OCI-LY1 (cell line): Measurements from ENCODE around the gene SKOR2.
"Not testable (repeated sequence)": the region's sequence is repeated elsewhere in the genome, so short reads cannot be mapped to it uniquely, and the experiment has no call there.

ENCODE experiments used
- H2AFZ ChIP-seq: fragments of 200-600 bp; sonication (generic), shearing (Covaris generic); 2 replicates; pipeline ENCODE4 v1.6.0; 2014; ENCODE audit warnings: antibody characterized with exemption, mild to moderate bottlenecking, low read length
- H3F3A ChIP-seq: fragments of 200-600 bp; sonication (generic), shearing (Covaris generic); 2 replicates; pipeline ENCODE4 v1.6.0; 2014; ENCODE audit warnings: mild to moderate bottlenecking, antibody characterized with exemption, low read length, moderate library complexity; ENCODE audit not compliant: insufficient read depth
- H3K27ac ChIP-seq: fragments of 200-600 bp; sonication (generic); 2 replicates; pipeline ENCODE4 v1.5.1; 2014; ENCODE audit warnings: low read length, mixed run types, mild to moderate bottlenecking, low read depth; ENCODE audit not compliant: poor library complexity, severe bottlenecking
- H3K27me3 ChIP-seq: fragments of 200-600 bp; sonication (generic); 2 replicates; pipeline ENCODE4 v1.6.0; 2014; ENCODE audit warnings: antibody characterized with exemption, mild to moderate bottlenecking, low read length, moderate library complexity; ENCODE audit not compliant: insufficient read depth
- H3K36me3 ChIP-seq: fragments of 200-600 bp; sonication (generic); 2 replicates; pipeline ENCODE4 v1.6.1; 2014; ENCODE audit warnings: mild to moderate bottlenecking, antibody characterized with exemption, low read length, moderate library complexity, mixed read lengths; ENCODE audit not compliant: insufficient read depth
- H3K4me1 ChIP-seq: fragments of 200-600 bp; sonication (generic); 2 replicates; pipeline ENCODE4 v1.5.1; 2014; ENCODE audit warnings: mild to moderate bottlenecking, low read length, moderate library complexity; ENCODE audit not compliant: insufficient read depth, severe bottlenecking
- H3K4me2 ChIP-seq: fragments of 200-600 bp; sonication (generic), shearing (Covaris generic); 2 replicates; pipeline ENCODE4 v1.6.1; 2014; ENCODE audit warnings: low read length
- H3K4me3 ChIP-seq: fragments of 200-600 bp; sonication (generic); 2 replicates; pipeline ENCODE4 v1.5.1; 2014; ENCODE audit warnings: low read length, low read depth, mild to moderate bottlenecking, mixed read lengths; ENCODE audit not compliant: poor library complexity, severe bottlenecking
- H3K79me2 ChIP-seq: fragments of 200-600 bp; shearing (Covaris generic); 2 replicates; pipeline ENCODE4 v1.6.1; 2016; ENCODE audit warnings: mixed run types, low read length, mixed read lengths; ENCODE audit not compliant: insufficient read depth
- H3K9ac ChIP-seq: fragments of 200-600 bp; sonication (generic), shearing (Covaris generic); 2 replicates; pipeline ENCODE4 v1.6.1; 2014; ENCODE audit warnings: mild to moderate bottlenecking, low read length, mixed read lengths
- H3K9me2 ChIP-seq: fragments of 200-600 bp; sonication (generic), shearing (Covaris generic); 2 replicates; pipeline ENCODE4 v1.6.1; 2014; ENCODE audit warnings: low read depth, mild to moderate bottlenecking, low read length, mixed read lengths
- H3K9me3 ChIP-seq: fragments of 200-600 bp; shearing (Covaris generic); 2 replicates; pipeline ENCODE4 v1.6.1; 2014; ENCODE audit warnings: low read length, mixed read lengths
- H4K20me1 ChIP-seq: fragments of 200-600 bp; sonication (generic), shearing (Covaris generic); 2 replicates; pipeline ENCODE4 v1.6.0; 2016; ENCODE audit warnings: mild to moderate bottlenecking, low read length; ENCODE audit not compliant: insufficient read depth
- CTCF ChIP-seq: fragments of 200-600 bp; sonication (generic), shearing (Covaris generic); IDR thresholded peaks from 2 replicates; pipeline ENCODE4 v1.5.1; 2017; ENCODE audit warnings: mild to moderate bottlenecking, antibody characterized with exemption, low read length, moderate library complexity, mixed read lengths
- EZH2 ChIP-seq: fragments of 200-600 bp; sonication (generic), shearing (Covaris generic); IDR thresholded peaks from 2 replicates; pipeline ENCODE4 v1.8.0; 2017; ENCODE audit warnings: borderline replicate concordance, mixed run types, mild to moderate bottlenecking, antibody characterized with exemption, low read length, moderate library complexity, mixed read lengths

SKOR2 gene

GRCh38 chr18:47163241-47163640 is 88.2 kb downstream of the SKOR2 start:
- H3K4me1 ChIP-seq: peaks cover 10% of the 10 kb centered on the region
- H3K9me3 ChIP-seq: no peaks in the 10 kb centered on the region
- H4K20me1 ChIP-seq: no peaks in the 10 kb centered on the region
- no peak for TF ChIP-seq CTCF
- no peak for TF ChIP-seq EZH2
- H2AFZ ChIP-seq: no peak overlapping the region
- peaks cover 37% of the 10 kb centered on the region for H3K79me2 ChIP-seq
- peak overlapping the region; percentile 11; the same call in 1 of the 2 replicates for H3K4me2 ChIP-seq
- H3K9me2 ChIP-seq: no peaks in the 10 kb centered on the region
- no peaks in the 10 kb centered on the region for H3K36me3 ChIP-seq
- H3F3A ChIP-seq: no peaks in the 10 kb centered on the region
- no peak overlapping the region for H3K27ac ChIP-seq
- H3K9ac ChIP-seq: no peak overlapping the region
- H3K4me3 ChIP-seq: no peak overlapping the region
- no peaks in the 10 kb centered on the region for H3K27me3 ChIP-seq

GRCh38 chr18:47160256-47160655 is 91.2 kb downstream of the SKOR2 start:
- peaks cover 6% of the 10 kb centered on the region; the same call in 1 of the 2 replicates for H3K36me3 ChIP-seq
- H3K9me2 ChIP-seq: no peaks in the 10 kb centered on the region
- TF ChIP-seq CTCF (no peak), EZH2 (no peak)
- no peaks in the 10 kb centered on the region for H3K9me3 ChIP-seq
- peaks cover 19% of the 10 kb centered on the region; the same call in 1 of the 2 replicates for H3K79me2 ChIP-seq
- H3K4me3 ChIP-seq: no peak overlapping the region
- H3K9ac ChIP-seq: no peak overlapping the region
- H3K4me2 ChIP-seq: no peak overlapping the region
- H3F3A ChIP-seq: no peaks in the 10 kb centered on the region
- no peaks in the 10 kb centered on the region for H3K27me3 ChIP-seq
- H3K27ac ChIP-seq: no peak overlapping the region
- H4K20me1 ChIP-seq: no peaks in the 10 kb centered on the region
- H3K4me1 ChIP-seq: peaks cover 10% of the 10 kb centered on the region
- no peak overlapping the region for H2AFZ ChIP-seq

- H3K9me2 ChIP-seq, H3K4me1 ChIP-seq, H3K4me3 ChIP-seq, H2AFZ ChIP-seq, H3K9me3 ChIP-seq, H3K4me2 ChIP-seq, H4K20me1 ChIP-seq, H3F3A ChIP-seq, H3K9ac ChIP-seq, H3K27me3 ChIP-seq, H3K27ac ChIP-seq: not testable (repeated sequence)
- Histone ChIP-seq H3K79me2 (peaks cover 13% of the 10 kb centered on the region; the same call in 1 of the 2 replicates), H3K36me3 (peaks cover 19% of the 10 kb centered on the region; the same call in 1 of the 2 replicates)
These were observed 93.1 kb downstream of the SKOR2 start for GRCh38 chr18:47158404-47158803.
